WTC11 (cell line): ENCODE measurements around the gene COL19A1.
A peak's percentile ranks its signal among the peaks of the same experiment; 100 is the strongest.

Source experiments
- CBFB ChIP-seq: sonication (generic); formaldehyde crosslinking; IDR thresholded peaks from 2 replicates; pipeline ENCODE4 v1.8.1; 2022; ENCODE audit warnings: mild to moderate bottlenecking, low read depth, missing genetic modification reagents
- CTCF ChIP-seq: fragments of 200-600 bp; IDR thresholded peaks from 2 replicates; pipeline ENCODE4 v1.8.0; 2022; ENCODE audit warnings: antibody characterized with exemption
- MYBL2 ChIP-seq: sonication (generic); formaldehyde crosslinking; IDR thresholded peaks from 2 replicates; pipeline ENCODE4 v1.8.1; 2023; ENCODE audit warnings: mild to moderate bottlenecking, moderate library complexity, missing genetic modification reagents
- TF ChIP-seq, protein P1 (sequence below): sonication (generic); formaldehyde crosslinking; IDR thresholded peaks from 2 replicates; pipeline ENCODE4 v1.8.0; 2022; ENCODE audit warnings: mild to moderate bottlenecking, missing genetic modification reagents
- TF ChIP-seq, protein P2 (sequence below): sonication (generic); formaldehyde crosslinking; IDR thresholded peaks from 2 replicates; pipeline ENCODE4 v1.8.1; 2023; ENCODE audit warnings: mild to moderate bottlenecking, moderate library complexity, missing genetic modification reagents

- no peak for TF ChIP-seq CBFB (CRISPR knock-in tag)
- no peak for TF ChIP-seq CTCF
- TF ChIP-seq, protein P1, sequence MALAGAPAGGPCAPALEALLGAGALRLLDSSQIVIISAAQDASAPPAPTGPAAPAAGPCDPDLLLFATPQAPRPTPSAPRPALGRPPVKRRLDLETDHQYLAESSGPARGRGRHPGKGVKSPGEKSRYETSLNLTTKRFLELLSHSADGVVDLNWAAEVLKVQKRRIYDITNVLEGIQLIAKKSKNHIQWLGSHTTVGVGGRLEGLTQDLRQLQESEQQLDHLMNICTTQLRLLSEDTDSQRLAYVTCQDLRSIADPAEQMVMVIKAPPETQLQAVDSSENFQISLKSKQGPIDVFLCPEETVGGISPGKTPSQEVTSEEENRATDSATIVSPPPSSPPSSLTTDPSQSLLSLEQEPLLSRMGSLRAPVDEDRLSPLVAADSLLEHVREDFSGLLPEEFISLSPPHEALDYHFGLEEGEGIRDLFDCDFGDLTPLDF (CRISPR knock-in tag): no peak
- TF ChIP-seq, protein P2, sequence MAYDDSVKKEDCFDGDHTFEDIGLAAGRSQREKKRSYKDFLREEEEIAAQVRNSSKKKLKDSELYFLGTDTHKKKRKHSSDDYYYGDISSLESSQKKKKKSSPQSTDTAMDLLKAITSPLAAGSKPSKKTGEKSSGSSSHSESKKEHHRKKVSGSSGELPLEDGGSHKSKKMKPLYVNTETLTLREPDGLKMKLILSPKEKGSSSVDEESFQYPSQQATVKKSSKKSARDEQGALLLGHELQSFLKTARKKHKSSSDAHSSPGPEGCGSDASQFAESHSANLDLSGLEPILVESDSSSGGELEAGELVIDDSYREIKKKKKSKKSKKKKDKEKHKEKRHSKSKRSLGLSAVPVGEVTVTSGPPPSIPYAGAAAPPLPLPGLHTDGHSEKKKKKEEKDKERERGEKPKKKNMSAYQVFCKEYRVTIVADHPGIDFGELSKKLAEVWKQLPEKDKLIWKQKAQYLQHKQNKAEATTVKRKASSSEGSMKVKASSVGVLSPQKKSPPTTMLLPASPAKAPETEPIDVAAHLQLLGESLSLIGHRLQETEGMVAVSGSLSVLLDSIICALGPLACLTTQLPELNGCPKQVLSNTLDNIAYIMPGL (CRISPR knock-in tag): 0 out of 2 replicates have a peak, but pooled peaks have one; percentile 3
- no peak for TF ChIP-seq MYBL2 (CRISPR knock-in tag)
Measured at GRCh38 chr6:69867639-69867976, 1.3 kb downstream of the COL19A1 start.
